GM10248 (cell line): ENCODE measurements around the gene PHF2.

Experiments used
- CTCF ChIA-PET: fragments of 300-600 bp; sonication (Branson Sonifier 250); formaldehyde crosslinking; extraction: SDS; loops from one replicate; lab custom pipeline; 2021; ENCODE audit warnings: antibody characterized with exemption; lab: Yijun Ruan, JAX
- POLR2A ChIA-PET: fragments of 350-650 bp; sonication (Branson Sonifier 250); formaldehyde crosslinking; extraction: SDS; loops from one replicate; lab custom pipeline; 2020; ENCODE audit warnings: antibody characterized with exemption; lab: Yijun Ruan, JAX
- DNase-seq: peaks from one replicate; pipeline ENCODE4 v3.0.0; 2012; ENCODE audit errors: extremely low spot score
- TF ChIP-seq, protein P1 (sequence below): IDR thresholded peaks from 2 replicates; pipeline ENCODE4 v1.5.1; 2012; ENCODE audit warnings: mild to moderate bottlenecking, low read depth; ENCODE audit errors: extremely low read depth, missing control alignments, control extremely low read depth

The PHF2 gene

DNA sequence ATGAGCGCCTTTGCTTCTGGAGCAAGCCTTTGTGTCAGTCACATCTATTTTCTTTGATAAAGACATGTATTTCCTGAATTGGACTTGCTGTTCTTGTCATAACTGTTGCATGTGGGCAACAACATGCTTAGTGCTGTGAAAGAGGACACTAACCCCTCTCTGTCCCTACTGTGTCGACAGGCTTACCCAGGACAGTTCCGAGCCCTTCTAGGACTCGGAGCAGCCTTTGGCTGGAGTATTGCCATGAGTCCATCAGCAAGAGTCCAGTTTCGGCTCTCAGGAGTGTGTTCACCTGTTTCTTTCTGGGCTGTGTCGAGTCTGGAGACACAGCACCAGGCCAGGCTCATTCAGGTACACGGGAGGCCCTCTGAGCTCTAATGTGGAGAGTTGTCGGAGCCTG is 36.1 kb upstream of the PHF2 start:
- POLR2A ChIA-PET: no interaction called here
- TF ChIP-seq, protein P1, sequence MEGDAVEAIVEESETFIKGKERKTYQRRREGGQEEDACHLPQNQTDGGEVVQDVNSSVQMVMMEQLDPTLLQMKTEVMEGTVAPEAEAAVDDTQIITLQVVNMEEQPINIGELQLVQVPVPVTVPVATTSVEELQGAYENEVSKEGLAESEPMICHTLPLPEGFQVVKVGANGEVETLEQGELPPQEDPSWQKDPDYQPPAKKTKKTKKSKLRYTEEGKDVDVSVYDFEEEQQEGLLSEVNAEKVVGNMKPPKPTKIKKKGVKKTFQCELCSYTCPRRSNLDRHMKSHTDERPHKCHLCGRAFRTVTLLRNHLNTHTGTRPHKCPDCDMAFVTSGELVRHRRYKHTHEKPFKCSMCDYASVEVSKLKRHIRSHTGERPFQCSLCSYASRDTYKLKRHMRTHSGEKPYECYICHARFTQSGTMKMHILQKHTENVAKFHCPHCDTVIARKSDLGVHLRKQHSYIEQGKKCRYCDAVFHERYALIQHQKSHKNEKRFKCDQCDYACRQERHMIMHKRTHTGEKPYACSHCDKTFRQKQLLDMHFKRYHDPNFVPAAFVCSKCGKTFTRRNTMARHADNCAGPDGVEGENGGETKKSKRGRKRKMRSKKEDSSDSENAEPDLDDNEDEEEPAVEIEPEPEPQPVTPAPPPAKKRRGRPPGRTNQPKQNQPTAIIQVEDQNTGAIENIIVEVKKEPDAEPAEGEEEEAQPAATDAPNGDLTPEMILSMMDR: no peak
- DNase-seq: no peak
- CTCF ChIA-PET: interaction anchor here (1.1 kb wide), 1 partner anchor 26 kb away, joined by 3 read pairs; no protein-coding TSS in a partner anchor

DNA sequence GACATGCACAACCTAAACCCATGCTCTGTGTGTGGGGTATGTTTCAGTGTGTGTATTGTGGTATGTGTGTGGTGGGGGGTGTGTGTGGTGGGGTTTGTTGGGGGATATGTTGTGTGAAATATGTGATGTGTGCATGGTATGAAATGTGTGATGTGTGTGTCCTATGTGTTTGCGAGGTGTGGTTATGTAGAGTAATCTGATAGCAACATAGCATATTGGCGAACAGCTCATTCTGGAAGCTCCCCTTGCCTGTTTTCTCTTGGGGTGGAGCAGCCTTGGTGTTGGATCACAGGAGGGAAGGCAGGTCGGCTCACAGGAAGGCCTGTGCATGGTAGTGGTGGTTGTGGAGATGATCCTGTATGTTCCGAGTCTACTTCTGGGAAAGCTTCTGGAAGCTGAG is 35.4 kb upstream of the PHF2 start:
- POLR2A ChIA-PET: no interaction called here
- no peak for DNase-seq
- TF ChIP-seq, protein P1: no peak
- CTCF ChIA-PET: interaction anchor here (0.7 kb wide), 1 partner anchor 26 kb away, joined by 3 read pairs; no protein-coding TSS in a partner anchor

DNA sequence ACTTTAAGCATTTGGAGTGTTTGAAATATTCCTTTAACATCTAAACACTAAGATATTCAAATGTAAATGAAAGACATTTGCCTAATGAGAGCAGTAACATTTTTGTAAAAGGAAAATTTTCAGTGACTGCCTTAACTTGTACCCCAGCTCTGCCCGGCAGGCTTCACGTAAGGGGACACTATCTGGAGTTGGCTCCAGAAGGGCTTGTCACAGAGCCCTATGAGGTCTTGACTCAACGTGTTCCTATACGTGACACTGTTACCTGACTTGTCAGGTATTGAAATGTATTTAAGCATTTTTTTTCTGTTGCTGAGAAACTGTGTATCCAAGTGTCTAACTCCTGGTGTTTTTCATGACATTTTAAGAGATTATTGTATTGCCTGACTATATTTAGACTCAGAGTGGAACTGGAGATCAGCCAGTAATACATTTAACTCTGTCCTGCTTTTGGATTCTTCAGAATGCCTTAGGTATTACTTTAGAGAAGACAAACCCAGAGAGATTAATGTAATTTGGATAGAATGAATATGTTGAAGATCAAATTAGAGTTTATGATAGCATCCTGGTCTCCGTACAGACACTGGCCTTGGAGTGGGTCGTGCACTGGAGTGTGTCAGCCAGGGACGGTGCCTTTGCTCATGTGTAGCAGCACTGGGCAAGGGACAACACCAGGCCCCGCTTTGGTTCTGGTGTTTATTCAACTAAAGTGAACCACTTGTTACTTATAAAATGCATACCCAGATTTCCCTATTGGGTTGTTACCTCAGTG is 34.6 kb upstream of the PHF2 start:
- no peak for DNase-seq
- ChIA-PET CTCF (interaction anchor here (0.7 to 1.2 kb wide), 2 partner anchors 11 to 25 kb away, joined by 3 to 4 read pairs; no protein-coding TSS in a partner anchor), POLR2A (no interaction called here)
- TF ChIP-seq, protein P1: no peak

DNA sequence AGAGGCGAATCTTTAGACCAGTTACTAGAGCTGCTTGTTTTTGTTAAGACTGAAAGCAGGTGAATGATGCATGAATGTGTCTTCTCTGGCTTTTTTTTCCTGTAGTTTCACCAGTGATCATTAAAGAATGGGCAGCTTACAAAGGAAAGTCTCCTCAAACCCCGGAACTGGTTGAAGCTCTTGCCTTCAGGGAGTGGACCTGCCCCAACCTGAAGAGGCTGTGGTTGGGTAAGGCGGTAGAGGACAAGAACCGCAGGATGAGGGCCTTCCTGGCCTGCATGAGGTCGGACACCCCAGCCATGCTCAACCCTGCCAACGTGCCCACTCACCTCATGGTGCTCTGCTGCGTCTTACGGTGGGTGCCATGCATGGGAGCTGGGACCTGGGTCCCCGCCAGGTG is 33.3 kb upstream of the PHF2 start:
- CTCF ChIA-PET: interaction anchor here (1.2 kb wide), 1 partner anchor 10 kb away, joined by 4 read pairs; no protein-coding TSS in a partner anchor
- no peak for DNase-seq
- POLR2A ChIA-PET: no interaction called here
- TF ChIP-seq, protein P1: no peak

DNA sequence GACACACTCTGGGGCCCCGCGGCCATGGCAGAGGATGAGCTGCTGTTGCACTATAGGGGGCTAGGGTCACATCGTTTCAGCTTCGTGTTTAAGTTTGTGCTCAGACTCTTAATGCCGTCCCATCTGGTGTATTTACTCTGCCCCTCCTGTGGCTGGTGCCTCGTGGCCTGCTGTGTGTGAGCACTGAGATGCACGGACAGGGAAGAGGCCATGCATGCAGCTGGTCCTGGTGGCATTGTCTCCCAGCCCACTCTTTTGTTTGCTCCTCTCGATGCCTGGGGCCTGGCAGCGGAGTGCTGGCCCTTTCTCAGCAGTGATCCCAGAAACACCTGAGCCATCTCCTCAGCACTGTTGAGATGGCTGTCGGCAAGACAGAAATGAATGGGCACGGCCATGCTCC is 30.0 kb upstream of the PHF2 start:
- TF ChIP-seq, protein P1: no peak
- DNase-seq: no peak
- ChIA-PET CTCF (interaction anchor here (10.6 kb wide), 1 partner anchor 19 kb away, joined by 68 read pairs; no protein-coding TSS in a partner anchor), POLR2A (no interaction called here)

DNA sequence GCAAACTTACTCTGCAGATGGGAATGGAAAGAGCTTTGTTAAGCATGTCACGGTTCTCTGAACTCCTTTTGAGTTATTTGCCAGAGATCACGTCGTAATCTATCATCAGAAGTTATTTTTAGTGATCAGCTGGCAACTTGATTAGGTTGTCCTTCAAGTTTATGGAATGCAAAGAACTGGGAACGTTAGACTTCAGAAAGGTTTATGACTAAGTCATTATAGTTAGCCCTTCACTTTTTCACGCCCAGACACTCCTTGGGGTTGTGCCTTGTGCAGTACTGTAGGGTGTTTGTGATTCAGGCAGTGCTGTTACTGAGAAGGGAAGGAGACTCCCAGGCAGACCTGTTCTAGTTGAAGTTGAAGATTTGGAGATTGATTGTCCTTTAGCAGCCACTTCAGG is 26.8 kb upstream of the PHF2 start:
- ChIA-PET POLR2A (no interaction called here), CTCF (interaction anchor here (0.7 to 10.6 kb wide), 3 partner anchors 10 to 16 kb away, joined by 3 to 68 read pairs (median 3); no protein-coding TSS in a partner anchor)
- TF ChIP-seq, protein P1: no peak
- DNase-seq: no peak
